Activated naive CD4-positive, alpha-beta T cell (primary cell): ENCODE data around the gene KDM4C.
"Not testable (repeated sequence)": the region's sequence is repeated elsewhere in the genome, so short reads cannot be mapped to it uniquely, and the experiment has no call there.

Experiments used
- DNase-seq, 4 experiments: peaks; one replicate each; lab custom pipeline; 2025; lab: John Stamatoyannopoulos, UW

Gene KDM4C

DNA sequence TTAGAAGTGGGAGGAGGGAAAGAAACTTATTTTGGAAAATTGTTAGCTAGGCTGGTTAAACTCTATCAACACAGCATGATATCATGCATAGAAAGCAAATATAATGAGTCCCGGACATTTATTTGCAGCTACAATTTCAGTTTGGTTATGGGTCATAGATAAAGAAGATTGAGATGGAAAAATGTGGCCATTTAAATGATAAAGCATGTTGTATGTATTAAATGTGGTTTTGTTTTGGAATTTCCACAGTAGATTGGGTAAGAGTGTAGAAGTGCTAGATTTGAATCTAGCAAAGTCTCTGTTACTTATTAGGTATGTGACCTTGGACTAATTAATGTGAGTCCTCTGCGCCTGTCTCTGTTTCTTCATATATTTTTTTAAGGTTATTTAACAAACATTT, 217.4 kb downstream of the KDM4C start:
- no peak for DNase-seq

DNA sequence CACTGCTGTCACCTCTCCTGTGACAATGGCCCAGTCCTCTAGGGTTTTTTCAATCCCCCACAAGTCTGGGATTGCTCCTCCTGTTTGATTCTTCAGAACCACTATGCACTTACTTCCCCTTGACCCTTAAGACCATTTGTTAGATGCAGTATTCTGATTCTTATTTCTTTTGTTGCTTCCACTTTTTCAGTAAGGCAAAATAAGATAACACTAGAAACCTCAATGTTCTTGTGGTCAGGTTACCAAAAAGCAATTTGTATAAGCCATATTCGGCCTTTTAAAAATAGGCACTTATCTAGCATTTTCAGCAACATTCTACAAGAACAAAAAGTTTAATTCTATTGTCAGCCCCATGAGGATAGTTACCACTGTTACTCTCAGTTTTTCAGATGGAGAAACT, 220.0 kb downstream of the KDM4C start:
- DNase-seq = no peak

DNA sequence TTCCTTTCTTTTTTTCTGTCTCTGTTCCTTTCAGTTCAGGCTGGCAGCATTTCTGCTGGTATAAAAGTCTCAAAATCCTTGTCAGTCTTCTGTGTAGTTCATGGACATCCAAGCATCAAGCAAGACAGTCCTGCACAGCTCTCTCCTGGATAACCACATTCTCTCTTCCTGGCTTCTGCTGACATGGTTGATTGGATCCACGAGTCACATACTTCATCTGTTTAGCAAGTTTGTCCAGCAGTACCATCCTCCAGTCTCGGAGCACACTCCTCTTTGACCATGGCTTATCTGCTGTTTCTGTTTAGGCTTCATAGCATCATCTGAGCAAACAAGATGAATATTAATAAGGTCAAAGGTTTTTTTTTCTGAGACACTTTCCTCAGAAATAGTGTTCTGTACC, 220.8 kb downstream of the KDM4C start:
- DNase-seq = no peak

DNA sequence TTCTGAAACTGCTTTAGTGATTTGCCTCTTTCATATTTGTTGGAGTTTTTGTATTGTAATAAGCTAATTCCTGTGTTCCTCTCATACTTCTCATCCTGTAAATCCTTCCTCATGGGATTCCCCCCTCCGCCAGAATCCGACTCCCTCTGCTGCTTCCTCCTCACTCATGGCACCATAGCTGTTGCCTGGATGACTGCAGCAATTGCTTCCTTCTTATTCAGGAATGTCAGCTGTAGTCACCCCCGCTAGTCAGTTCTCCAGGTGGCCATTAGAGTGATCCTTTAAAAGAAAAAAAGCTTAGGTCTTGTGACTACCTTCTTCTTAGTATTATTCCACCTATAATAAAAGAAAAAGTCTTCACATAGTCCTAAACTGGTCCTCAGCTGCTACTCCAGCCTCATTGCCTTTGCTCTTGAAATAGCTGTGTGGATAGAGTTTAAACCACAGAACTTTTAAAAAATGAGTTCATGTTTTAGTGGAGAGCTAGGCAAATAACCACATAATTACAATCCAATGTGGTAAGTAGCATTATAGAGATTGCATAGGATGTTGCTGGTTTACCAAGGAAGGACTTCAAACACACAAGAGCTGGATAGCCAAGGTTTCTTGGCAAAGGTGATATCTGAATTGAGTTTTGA, 227.3 kb downstream of the KDM4C start:
- DNase-seq = no peak

DNA sequence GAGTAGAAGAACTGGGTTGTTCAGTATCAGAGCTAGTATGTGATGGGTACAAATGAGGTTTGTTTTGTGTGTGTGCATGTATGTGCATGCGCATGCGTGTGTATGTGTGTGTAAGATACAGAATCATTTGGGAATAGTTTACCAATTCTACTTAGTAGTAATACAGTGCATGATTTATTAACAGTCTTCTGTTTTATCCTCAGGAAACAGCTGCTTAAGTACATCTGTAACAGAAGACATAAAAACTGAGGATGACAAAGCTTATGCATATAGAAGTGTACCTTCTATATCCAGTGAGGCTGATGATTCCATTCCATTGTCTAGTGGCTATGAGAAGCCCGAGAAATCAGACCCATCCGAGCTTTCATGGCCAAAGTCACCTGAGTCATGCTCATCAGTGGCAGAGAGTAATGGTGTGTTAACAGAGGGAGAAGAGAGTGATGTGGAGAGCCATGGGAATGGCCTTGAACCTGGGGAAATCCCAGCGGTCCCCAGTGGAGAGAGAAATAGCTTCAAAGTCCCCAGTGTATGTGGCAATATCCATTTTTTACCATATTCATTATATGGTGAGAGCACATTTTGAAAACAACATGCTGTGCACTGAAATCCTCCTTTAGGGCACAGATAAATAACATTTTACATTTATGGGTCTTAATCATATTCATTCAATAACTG, 228.5 kb downstream of the KDM4C start:
- no peak for DNase-seq

DNA sequence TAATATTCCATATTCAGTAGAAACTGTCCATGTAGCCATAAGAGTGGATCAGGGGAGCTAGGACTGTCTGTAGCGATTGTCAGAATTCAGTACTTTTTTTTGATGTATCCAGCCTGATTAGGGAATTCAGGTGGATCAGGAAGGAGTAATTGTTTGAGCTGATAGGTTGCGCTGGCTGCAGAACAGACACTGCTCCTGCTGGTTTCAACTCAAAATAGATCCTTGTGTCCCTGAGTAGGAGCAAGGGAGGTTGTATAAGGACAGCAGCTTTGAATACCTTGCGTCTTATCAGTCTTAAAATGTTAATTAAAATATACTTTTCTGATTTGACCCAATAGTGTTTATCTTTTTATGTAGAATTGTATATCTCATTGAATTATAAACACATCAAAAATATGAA, 229.6 kb downstream of the KDM4C start:
- no peak for DNase-seq

DNA sequence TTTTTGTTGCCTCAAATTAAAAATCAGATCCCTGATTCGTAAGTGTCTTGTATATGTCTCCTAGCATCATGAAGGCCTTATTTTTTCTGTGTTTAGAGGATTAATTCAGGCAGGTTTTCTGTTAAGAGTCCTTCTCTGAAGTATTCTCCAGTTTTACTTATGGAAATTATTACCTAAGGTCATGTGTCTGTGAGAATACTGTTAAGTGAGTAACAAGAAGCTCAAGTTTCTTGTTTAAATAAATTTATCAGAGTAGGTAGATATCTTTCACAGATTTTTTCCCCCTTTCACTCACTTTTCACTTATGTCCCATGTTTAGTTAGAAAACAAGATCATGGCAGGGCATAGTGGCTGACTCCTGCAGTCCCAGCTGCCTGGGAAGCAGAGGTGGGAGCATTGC, 233.6 kb downstream of the KDM4C start:
- DNase-seq = no peak

DNA sequence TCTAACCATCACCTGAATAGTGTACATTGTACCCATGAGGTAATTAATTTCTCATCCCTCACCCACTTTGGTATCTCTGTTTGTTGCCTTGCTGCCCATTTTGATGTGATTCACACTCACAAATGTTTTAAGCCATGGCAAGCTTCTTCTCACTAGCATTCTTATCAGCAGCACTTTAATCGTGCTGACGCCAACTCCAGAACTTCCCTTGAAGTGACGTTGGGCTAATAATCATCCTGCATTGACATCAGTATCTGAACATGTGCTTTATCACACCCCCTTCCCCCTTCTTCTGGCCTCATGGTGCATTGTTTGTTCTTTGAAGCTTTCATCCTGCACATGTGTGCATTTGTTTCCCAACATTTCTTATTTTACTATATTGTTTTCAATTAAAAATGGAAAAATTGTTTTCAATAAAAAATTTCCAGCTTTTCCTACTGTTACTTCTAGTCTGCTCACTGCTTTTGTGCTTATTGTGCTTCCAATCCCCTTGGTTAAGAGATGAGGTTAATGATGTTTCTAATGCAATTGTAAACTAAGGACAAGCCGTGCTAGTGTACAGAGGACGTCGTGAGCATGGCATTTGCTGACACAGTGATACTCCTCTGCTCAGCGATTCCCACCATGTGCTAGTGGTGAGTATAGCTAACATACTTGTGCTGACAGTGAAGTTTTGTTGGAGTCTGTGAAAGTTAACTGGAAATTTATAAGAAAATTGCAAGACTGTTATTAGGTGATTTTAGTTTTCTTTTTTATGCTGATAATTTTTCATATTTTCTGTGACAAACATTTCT, 238.5 kb downstream of the KDM4C start:
- DNase-seq = no peak

DNA sequence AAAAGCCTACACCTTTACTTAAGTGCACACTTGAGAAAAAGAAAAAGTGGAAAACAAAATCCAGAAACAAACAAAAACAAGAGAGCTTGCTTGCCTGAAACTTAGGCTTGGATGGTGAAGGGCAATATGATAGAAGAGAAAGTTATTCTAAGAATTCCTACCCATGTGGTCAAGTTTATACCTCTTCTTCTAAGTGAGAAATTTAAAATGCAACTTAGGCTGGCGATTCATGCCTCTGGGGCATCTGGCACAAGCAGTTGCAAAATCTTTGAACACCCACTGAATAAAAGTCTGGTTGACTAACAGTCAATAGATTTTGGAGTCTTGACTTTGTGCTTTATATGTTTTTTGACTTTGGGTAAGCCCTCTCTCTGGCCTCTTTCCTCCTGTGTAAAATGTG, 239.6 kb downstream of the KDM4C start:
- no peak for DNase-seq

DNA sequence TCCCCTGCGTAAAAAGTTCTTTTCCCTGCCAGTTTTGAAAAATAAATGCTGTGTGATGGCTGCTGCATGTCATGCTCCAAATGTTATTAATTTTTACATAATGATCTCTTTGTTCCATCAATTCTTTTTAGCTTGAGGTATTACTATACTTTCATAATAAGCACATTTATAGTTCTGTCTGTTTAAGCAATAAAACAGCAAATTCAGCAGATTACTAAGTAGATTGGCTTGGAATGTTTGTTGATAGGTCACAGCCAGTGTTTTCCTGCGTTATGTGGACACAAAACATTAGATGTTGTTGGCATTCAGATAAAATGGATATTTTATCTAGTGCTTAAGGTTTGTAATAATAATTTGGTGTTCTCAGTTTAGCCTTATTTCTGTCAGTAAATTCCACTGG, 242.0 kb downstream of the KDM4C start:
- DNase-seq = no peak

DNA sequence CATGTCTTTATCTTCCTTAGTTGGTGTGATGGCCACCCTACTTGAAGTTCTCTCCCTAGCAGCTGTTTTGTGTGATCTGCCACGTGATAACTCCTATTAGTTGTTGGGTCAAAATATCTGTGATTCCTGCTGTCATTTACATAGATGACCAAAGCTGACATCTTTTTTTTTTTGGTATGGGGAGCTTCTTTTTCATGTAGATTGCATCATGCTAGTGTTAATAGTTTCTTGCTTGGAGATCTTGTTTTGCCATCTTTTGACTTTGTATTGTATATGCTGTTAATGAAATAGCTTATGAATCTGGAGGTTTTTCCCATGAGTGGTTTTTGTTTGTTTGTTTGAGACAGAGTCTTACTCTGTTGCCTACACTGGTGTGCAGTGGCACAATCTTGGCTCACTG, 243.8 kb downstream of the KDM4C start:
- DNase-seq = no peak

DNA sequence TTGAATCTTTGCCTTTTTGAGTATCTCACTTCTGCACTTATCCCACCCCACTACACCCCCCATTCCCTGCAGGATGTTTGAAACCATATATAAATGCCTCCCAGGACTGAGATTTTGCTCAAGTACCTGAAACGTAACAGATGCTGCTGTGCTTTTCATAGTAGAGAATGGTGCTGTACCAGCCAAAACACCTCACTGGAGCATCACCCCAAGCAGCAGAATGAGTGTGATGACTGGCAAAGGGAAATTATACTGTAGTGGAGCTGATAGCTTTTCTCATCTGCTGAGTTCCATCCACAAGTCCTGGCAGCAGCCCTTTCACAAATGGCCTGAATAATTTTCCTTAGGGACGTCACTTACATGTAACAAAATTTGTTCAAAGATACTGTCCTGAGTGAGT, 246.1 kb downstream of the KDM4C start:
- DNase-seq = no peak

DNA sequence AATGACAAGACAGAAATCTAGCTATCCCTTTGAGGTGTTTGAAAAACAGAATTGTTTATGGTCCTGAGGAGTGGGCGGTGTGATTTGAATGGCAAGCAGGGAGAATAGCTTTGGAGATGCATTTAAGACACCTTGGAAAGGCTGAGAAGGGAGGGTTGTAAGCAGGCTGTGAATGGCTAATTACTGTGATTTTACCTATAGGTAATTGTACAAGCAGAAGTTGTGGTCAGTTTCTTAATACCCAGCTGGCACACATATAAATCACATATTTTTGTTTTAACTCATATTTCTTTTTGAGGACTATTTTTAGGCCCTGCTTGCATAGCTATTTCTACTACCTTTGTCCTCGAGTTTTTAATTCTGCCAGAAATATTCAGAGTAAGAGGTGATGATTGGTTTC, 248.6 kb downstream of the KDM4C start:
- no peak for DNase-seq

DNA sequence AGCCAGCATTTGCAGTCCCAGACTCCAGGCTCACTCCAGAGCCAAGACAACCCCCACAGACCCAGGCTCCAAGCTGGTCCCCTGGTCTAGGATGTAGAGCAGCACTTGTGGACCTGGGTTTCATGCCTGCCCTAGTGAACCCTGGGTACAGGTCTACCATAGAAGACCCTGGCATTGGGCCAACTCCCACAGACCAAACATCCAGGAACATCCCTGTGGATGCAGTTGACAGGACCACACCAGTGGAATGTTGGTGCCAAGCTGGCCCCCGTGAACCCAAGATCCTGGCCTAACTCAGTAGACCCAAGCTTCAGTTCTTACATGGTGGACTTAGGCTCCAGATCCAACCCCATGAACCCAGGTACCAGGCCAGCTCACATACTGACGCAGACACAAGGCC, 250.6 kb downstream of the KDM4C start:
- DNase-seq = no peak

DNA sequence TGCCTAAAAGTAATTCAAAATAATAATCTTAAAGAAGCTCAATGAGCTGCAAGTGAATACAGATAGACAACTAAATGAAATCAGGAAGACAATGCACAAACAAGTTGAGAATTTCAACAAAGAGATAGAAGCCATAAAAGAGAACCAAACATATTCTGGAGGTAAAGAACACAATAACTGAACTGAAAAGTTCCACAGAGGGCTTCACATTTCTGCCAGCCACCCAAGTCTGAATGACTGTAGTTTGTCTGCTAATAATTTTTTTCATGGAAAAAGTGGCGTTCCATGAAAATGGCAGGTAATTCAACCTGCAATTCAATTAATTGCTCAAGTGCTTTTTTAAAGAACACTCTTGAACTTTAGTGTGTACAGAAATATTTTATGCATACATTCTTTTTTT, 251.3 kb downstream of the KDM4C start:
- DNase-seq = no peak

DNA sequence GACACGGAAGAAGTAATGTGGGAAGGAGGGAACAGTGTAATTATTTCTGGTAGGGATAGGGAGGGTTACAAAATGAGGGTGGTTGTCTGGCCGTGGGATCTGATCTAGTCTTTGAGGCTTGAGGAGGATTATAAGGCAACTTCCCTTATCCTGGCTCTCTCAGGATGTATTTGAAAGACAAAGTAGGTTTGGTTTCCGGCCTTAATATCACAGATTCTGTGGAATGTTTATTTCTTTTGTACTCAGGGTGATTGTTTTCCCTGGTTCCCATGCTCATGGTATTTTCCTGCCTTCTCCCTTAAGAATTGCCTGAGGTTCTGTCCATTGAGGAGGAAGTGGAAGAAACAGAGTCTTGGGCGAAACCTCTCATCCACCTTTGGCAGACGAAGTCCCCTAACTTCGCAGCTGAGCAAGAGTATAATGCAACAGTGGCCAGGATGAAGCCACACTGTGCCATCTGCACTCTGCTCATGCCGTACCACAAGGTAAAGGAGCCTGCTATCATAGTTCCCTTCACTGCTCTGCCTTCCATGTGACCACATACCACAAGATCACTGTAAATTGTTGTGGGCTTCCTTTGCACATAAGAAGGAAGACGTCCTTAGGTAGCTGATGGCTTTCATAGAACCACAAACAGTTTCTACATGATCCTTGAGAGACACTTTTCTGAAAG, 253.8 kb downstream of the KDM4C start:
- no peak for DNase-seq

DNA sequence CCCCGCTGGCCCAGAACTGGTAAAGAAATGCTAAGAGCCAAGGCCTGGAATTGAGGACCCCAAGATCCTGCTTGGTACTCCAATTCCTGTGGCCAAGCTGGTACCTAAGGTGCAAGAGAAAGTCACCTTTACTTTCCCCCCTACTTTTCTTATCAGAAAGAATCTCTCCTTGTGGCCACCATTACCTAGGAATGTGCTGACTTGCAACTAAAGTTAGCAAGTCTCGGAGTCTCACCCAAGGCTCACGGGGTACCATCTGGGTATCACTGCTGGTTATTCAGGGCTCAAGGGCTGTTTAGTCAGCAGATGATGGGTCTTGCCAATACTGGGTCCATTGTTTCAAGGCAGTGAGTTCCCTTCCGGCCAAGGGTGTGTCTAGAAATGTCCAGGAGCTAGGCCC, 270.2 kb downstream of the KDM4C start:
- DNase-seq = no peak

DNA sequence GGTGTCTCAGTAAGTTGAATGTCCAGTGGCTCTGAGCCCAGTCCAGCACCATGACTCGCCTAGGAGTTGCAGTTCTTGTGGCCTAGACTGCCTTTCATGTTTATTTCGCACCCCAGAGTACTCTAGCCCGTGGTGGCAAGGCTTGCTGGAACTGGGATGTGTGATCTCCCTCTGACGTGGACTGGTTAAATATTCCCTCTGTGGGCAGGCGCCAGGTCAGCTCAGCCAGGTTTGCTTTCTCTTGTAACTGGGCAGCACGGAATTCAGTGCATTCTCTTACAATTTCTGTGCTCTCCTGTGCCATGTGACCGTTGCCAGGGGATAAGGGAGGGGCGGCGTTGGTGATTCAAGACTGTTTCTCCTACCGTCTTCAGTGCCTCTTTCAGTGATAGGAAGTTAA, 270.8 kb downstream of the KDM4C start:
- DNase-seq = no peak

DNA sequence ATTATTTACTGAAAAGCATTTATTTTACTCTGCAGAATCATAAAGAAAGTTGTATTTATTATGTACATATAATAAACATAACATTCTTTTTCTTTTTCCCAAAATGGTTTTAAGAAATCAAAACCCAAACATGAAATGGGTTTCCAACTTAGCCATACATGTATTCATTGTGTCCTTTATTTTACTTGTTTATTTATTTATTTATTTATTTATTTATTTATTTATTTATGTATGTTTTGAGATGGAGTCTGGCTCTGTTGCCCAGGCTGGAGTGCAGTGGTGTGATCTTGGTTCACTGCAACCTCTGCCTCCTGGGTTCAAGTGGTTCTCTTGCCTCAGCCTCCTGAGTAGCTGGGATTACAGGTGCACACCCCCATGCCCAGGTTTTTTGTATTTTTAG, 273.2 kb downstream of the KDM4C start:
- not testable (repeated sequence) for DNase-seq

DNA sequence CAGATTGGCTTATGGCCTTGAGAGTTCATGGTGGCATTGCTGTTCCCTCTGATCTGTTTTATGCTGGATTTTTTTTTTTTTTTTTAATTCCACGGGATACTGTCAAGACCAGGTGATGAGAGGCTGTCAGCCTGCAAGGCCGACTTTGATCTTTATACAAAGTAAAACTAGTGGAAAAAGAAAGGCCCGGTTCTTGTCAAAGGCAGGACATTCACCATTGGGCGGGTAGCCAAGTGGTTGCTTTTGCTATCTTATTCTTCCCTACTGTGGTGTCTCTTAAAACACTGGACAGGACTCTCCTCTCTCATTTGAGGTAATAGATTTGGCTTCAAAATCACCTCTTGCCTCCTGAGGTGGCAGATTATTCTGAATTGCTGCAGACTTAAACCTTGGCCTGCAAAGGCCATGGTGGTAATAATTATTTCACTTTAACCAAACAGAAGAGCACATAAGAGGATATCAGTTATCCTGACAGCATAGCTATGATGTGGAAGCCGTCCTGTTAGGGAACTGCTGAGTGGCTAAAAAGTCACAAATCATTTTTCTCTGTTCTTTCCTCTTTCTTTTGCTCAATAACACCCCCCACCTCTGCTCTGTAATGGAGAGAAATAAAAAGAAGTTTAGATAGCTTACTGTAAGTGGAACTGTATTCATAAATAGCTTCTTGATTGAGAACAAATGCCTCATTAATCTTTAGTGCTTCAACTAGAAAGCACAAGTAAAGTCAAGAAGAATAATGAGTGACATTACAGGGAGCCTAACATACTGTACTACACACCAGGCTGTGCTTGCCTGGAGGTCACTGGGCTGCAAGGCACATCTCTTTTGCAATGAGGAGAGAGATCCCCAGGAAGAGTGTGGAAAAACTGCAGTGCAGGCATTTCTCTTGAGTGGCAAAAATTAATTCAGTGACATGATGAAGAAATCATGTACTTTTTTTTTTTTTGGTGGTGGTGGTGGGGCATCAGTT, 275.6 kb downstream of the KDM4C start:
- DNase-seq = no peak

DNA sequence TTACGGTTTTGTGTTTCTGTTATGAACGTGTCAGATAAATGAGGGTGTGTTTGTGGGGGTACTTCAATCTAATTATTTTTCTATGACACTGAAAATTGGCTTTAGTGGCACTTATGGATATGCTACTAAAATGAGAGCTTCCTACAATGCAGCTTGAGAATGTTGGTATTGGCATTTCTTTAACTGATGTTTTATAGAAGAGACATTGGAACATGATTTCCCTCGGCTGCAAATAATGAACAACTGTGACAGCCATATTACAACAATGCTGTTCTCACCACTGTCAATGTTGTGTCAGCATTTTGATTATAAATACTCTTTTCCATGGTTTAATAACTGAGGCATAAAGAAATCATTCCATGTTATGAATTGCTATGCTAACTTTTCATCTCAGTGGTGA, 279.4 kb downstream of the KDM4C start:
- no peak for DNase-seq

DNA sequence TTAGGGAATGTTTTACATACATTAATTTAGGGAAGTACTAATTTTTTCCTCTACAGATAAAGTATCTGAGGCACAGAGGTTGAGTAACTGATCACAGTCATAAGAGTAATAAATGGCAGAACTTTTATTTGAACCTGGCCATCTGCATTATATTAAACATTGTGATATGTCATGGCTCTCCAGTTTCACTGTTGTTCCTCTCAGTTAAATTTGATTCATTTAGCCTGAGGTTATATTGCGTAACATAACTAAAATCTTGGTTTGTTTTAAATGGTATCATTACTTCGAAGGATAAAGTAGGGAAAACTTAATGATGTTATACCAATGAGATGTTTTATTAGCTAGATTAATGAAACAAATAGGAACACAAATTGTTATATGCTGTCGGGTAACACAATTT, 284.4 kb downstream of the KDM4C start:
- DNase-seq = no peak
